Measurements from ENCODE around the gene ATP6V0C. TPM values are rescaled to one million over a fixed set of nuclear protein-coding genes. Genes with fewer than 3 reads are reported as not detected.
A peak's percentile ranks its signal among the peaks of the same experiment; 100 is the strongest.

Gene ATP6V0C
- total RNA-seq, 1 donor from 2014 or later, result 157 TPM

- Mint-ChIP-seq H3K9me3 (ENCODE audit: unreplicated experiment) (no peaks in the 10 kb centered on the region), H3K4me3 (ENCODE audit: unreplicated experiment) (no peak overlapping the region), H3K27ac (ENCODE audit: unreplicated experiment) (no peak overlapping the region), H3K36me3 (ENCODE audit: low read depth, unreplicated experiment) (peaks cover 7% of the 10 kb centered on the region), H3K27me3 (ENCODE audit: unreplicated experiment) (peaks cover 7% of the 10 kb centered on the region), H3K4me1 (ENCODE audit: unreplicated experiment) (no peaks in the 10 kb centered on the region)
- no peak for DNase-seq (ENCODE audit: low spot score)
- TF ChIP-seq CTCF (IDR thresholded peaks at IDR 0.05; ENCODE audit: unreplicated experiment), result no peak
Observed at GRCh38 chr16:2500430-2500917, 13.3 kb upstream of the ATP6V0C start.

GRCh38 chr16:2500918-2501750 lies 12.6 kb upstream of the ATP6V0C start:
- Mint-ChIP-seq H3K4me3 (ENCODE audit: unreplicated experiment) (no peak overlapping the region), H3K4me1 (ENCODE audit: unreplicated experiment) (no peaks in the 10 kb centered on the region), H3K27ac (ENCODE audit: unreplicated experiment) (no peak overlapping the region), H3K27me3 (ENCODE audit: unreplicated experiment) (peaks cover 5% of the 10 kb centered on the region), H3K36me3 (ENCODE audit: low read depth, unreplicated experiment) (peaks cover 7% of the 10 kb centered on the region), H3K9me3 (ENCODE audit: unreplicated experiment) (no peaks in the 10 kb centered on the region)
- TF ChIP-seq CTCF (IDR thresholded peaks at IDR 0.05; ENCODE audit: unreplicated experiment), result peak; percentile 95
- DNase-seq (ENCODE audit: low spot score), result peak; percentile 93

GRCh38 chr16:2501946-2502895 lies 11.5 kb upstream of the ATP6V0C start:
- Mint-ChIP-seq H3K36me3 (ENCODE audit: low read depth, unreplicated experiment) (peaks cover 7% of the 10 kb centered on the region), H3K9me3 (ENCODE audit: unreplicated experiment) (no peaks in the 10 kb centered on the region), H3K4me3 (ENCODE audit: unreplicated experiment) (no peak overlapping the region), H3K27me3 (ENCODE audit: unreplicated experiment) (peaks cover 5% of the 10 kb centered on the region), H3K4me1 (ENCODE audit: unreplicated experiment) (no peaks in the 10 kb centered on the region), H3K27ac (ENCODE audit: unreplicated experiment) (no peak overlapping the region)
- no peak for TF ChIP-seq CTCF (IDR thresholded peaks at IDR 0.05; ENCODE audit: unreplicated experiment)
- DNase-seq (ENCODE audit: low spot score), result no peak

- no peaks in the 10 kb centered on the region for H3K9me3 Mint-ChIP-seq (ENCODE audit: unreplicated experiment)
- H3K4me1 Mint-ChIP-seq (ENCODE audit: unreplicated experiment), result no peaks in the 10 kb centered on the region
- H3K27me3 Mint-ChIP-seq (ENCODE audit: unreplicated experiment), result peaks cover 5% of the 10 kb centered on the region
- H3K27ac Mint-ChIP-seq (ENCODE audit: unreplicated experiment), result no peak overlapping the region
- TF ChIP-seq CTCF (IDR thresholded peaks at IDR 0.05; ENCODE audit: unreplicated experiment), result no peak
- H3K4me3 Mint-ChIP-seq (ENCODE audit: unreplicated experiment), result no peak overlapping the region
- no peaks in the 10 kb centered on the region for H3K36me3 Mint-ChIP-seq (ENCODE audit: low read depth, unreplicated experiment)
- no peak for DNase-seq (ENCODE audit: low spot score)
Observed at GRCh38 chr16:2505695-2506094, 8.1 kb upstream of the ATP6V0C start.

Data from endothelial cell (in vitro differentiated cells).